ENCODE measurements around the gene CPLANE2.

The CPLANE2 gene

GRCh38 chr1:16239972-16240491 is 3.0 kb upstream of the CPLANE2 start:
- H3K79me2 ChIP-seq: no peaks in the 10 kb centered on the region
- H3K27ac ChIP-seq: no peak overlapping the region
- no peak overlapping the region for H3K9ac ChIP-seq
- no peak overlapping the region for H3K4me2 ChIP-seq (ENCODE audit: low read length)
- H3K4me1 ChIP-seq: no peaks in the 10 kb centered on the region
- no peaks in the 10 kb centered on the region for H3K27me3 ChIP-seq (ENCODE audit: control insufficient read depth, insufficient read depth, low read length)
- H3K9me3 ChIP-seq (ENCODE audit: control insufficient read depth, low read length): no peaks in the 10 kb centered on the region
- H2AFZ ChIP-seq: no peak overlapping the region
- no peaks in the 10 kb centered on the region for H3K36me3 ChIP-seq (ENCODE audit: control insufficient read depth, insufficient read depth, low read length)
- TF ChIP-seq CTCF (IDR thresholded peaks at IDR 0.05): no peak
- no peak overlapping the region for H3K4me3 ChIP-seq (ENCODE audit: low read depth, low read length)

- Histone ChIP-seq H3K36me3 (ENCODE audit: control insufficient read depth, insufficient read depth, low read length) (no peaks in the 10 kb centered on the region), H3K4me3 (ENCODE audit: low read depth, low read length) (peak overlapping the region; percentile 92), H3K27me3 (ENCODE audit: control insufficient read depth, insufficient read depth, low read length) (no peaks in the 10 kb centered on the region)
Measured at GRCh38 chr1:16237343-16237830, 404 bp upstream of the CPLANE2 start.

GRCh38 chr1:16235944-16236510 is 956 bp downstream of the CPLANE2 start:
- Histone ChIP-seq H3K4me1 (no peaks in the 10 kb centered on the region), H3K27ac (peak overlapping the region; percentile 59), H3K4me3 (ENCODE audit: low read depth, low read length) (peak overlapping the region; percentile 92), H2AFZ (peak overlapping the region; percentile 92), H3K36me3 (ENCODE audit: control insufficient read depth, insufficient read depth, low read length) (no peaks in the 10 kb centered on the region), H3K79me2 (no peaks in the 10 kb centered on the region), H3K27me3 (ENCODE audit: control insufficient read depth, insufficient read depth, low read length) (no peaks in the 10 kb centered on the region), H3K9ac (no peak overlapping the region), H3K9me3 (ENCODE audit: control insufficient read depth, low read length) (no peaks in the 10 kb centered on the region), H3K4me2 (ENCODE audit: low read length) (peak overlapping the region; percentile 100)
- TF ChIP-seq CTCF (IDR thresholded peaks at IDR 0.05): peak; percentile 6

More at GRCh38 chr1:16237343-16237830, 404 bp upstream of the CPLANE2 start:
- H3K27ac ChIP-seq: peak overlapping the region; percentile 33
- no peaks in the 10 kb centered on the region for H3K9me3 ChIP-seq (ENCODE audit: control insufficient read depth, low read length)
- H3K79me2 ChIP-seq: no peaks in the 10 kb centered on the region
- H3K4me1 ChIP-seq: no peaks in the 10 kb centered on the region
- no peak overlapping the region for H3K9ac ChIP-seq
- H3K4me2 ChIP-seq (ENCODE audit: low read length): peak overlapping the region; percentile 40
- TF ChIP-seq CTCF (IDR thresholded peaks at IDR 0.05): no peak
- peak overlapping the region; percentile 92 for H2AFZ ChIP-seq

GRCh38 chr1:16235347-16235746 is 1.6 kb downstream of the CPLANE2 start:
- Histone ChIP-seq H3K4me1 (no peaks in the 10 kb centered on the region), H3K9ac (no peak overlapping the region), H3K27ac (no peak overlapping the region), H3K79me2 (no peaks in the 10 kb centered on the region), H2AFZ (no peak overlapping the region), H3K4me2 (ENCODE audit: low read length) (no peak overlapping the region), H3K9me3 (ENCODE audit: control insufficient read depth, low read length) (no peaks in the 10 kb centered on the region), H3K36me3 (ENCODE audit: control insufficient read depth, insufficient read depth, low read length) (no peaks in the 10 kb centered on the region), H3K27me3 (ENCODE audit: control insufficient read depth, insufficient read depth, low read length) (no peaks in the 10 kb centered on the region), H3K4me3 (ENCODE audit: low read depth, low read length) (no peak overlapping the region)
- no peak for TF ChIP-seq CTCF (IDR thresholded peaks at IDR 0.05)

- Histone ChIP-seq H2AFZ (no peak overlapping the region), H3K79me2 (no peaks in the 10 kb centered on the region), H3K4me3 (ENCODE audit: low read depth, low read length) (no peak overlapping the region), H3K4me1 (no peaks in the 10 kb centered on the region), H3K36me3 (ENCODE audit: control insufficient read depth, insufficient read depth, low read length) (no peaks in the 10 kb centered on the region), H3K9ac (no peak overlapping the region), H3K9me3 (ENCODE audit: control insufficient read depth, low read length) (no peaks in the 10 kb centered on the region), H3K27ac (no peak overlapping the region), H3K4me2 (ENCODE audit: low read length) (no peak overlapping the region), H3K27me3 (ENCODE audit: control insufficient read depth, insufficient read depth, low read length) (no peaks in the 10 kb centered on the region)
- no peak for TF ChIP-seq CTCF (IDR thresholded peaks at IDR 0.05)
Measured at GRCh38 chr1:16233431-16233830, 3.6 kb downstream of the CPLANE2 start.

Measured in parathyroid adenoma (tissue), 2 donors.